T-helper 9 cell (primary cell): ENCODE measurements around the gene EMILIN2.

ENCODE experiments used
- DNase-seq: peaks from one replicate; pipeline ENCODE4 v3.0.0-alpha.2; 2020

EMILIN2 gene

GRCh38 chr18:2958819-2959298 is 112.1 kb downstream of the EMILIN2 start:
- DNase-seq = no peak

- no peak for DNase-seq
Measured at GRCh38 chr18:2959341-2959740, 112.5 kb downstream of the EMILIN2 start.

GRCh38 chr18:2960983-2961696 is 114.3 kb downstream of the EMILIN2 start:
- DNase-seq = no peak

- DNase-seq = no peak
Measured at GRCh38 chr18:2961821-2962220, 115.0 kb downstream of the EMILIN2 start.

- DNase-seq = peak; percentile 37
Measured at GRCh38 chr18:2963048-2963447, 116.2 kb downstream of the EMILIN2 start.

GRCh38 chr18:2964361-2965010 is 117.7 kb downstream of the EMILIN2 start:
- DNase-seq = no peak
